Measurements from ENCODE around the gene PROSER2. TPM values are rescaled to one million over a fixed set of nuclear protein-coding genes. Genes with fewer than 3 reads are reported as not detected.

PROSER2 gene
- total and polyA plus RNA-seq, 4 donors, result 6.5 to 24.9 (median 9.9) TPM

- TF ChIP-seq HNF4G (IDR thresholded peaks at IDR 0.05) (no peak), RXRA (IDR thresholded peaks at IDR 0.05) (no peak), RAD21 (IDR thresholded peaks at IDR 0.05) (peak; percentile 63 to 78), CTCF (IDR thresholded peaks at IDR 0.05; ENCODE audit: low read depth, low read length, missing input control) (peak; percentile 30)
- Histone ChIP-seq H3K27ac (ENCODE audit: low read depth in 1 of 2, low read length in 2 of 2) (no peak overlapping the region), H3K9ac (ENCODE audit: low read depth in 1 of 2, low read length in 2 of 2) (no peak overlapping the region), H3K36me3 (ENCODE audit: control insufficient read depth in 4 of 4, insufficient read depth in 3 of 4, low read depth in 1 of 4, low read length in 3 of 4) (no peaks in the 10 kb centered on the region), H3K4me3 (ENCODE audit: low read depth in 1 of 3, low read length in 3 of 3) (no peak overlapping the region), H3K9me3 (ENCODE audit: control insufficient read depth in 4 of 4, low read length in 3 of 4) (no peaks in the 10 kb centered on the region), H3K27me3 (ENCODE audit: control insufficient read depth in 4 of 4, insufficient read depth in 4 of 4, low read length in 3 of 4) (no peaks in the 10 kb centered on the region), H3K4me1 (ENCODE audit: control insufficient read depth in 4 of 4, insufficient read depth in 4 of 4, low read length in 3 of 4) (peaks cover 2 to 10% (median 8%) of the 10 kb centered on the region in 4 donors)
- no peak for DNase-seq (ENCODE audit: low spot score)
- WGBS, result 87% methylated on average over 21 of the region's 21 CpGs
Observed at GRCh38 chr10:11881477-11882417, 58.6 kb downstream of the PROSER2 start.

GRCh38 chr10:11882646-11883375, 59.7 kb downstream of the PROSER2 start:
- Histone ChIP-seq H3K4me1 (ENCODE audit: control insufficient read depth in 4 of 4, insufficient read depth in 4 of 4, low read length in 3 of 4) (no peaks in the 10 kb centered on the region), H3K27me3 (ENCODE audit: control insufficient read depth in 4 of 4, insufficient read depth in 4 of 4, low read length in 3 of 4) (no peaks in the 10 kb centered on the region), H3K4me3 (ENCODE audit: low read depth in 1 of 3, low read length in 3 of 3) (no peak overlapping the region), H3K27ac (ENCODE audit: low read depth in 1 of 2, low read length in 2 of 2) (no peak overlapping the region), H3K36me3 (ENCODE audit: control insufficient read depth in 4 of 4, insufficient read depth in 3 of 4, low read depth in 1 of 4, low read length in 3 of 4) (no peaks in the 10 kb centered on the region), H3K9me3 (ENCODE audit: control insufficient read depth in 4 of 4, low read length in 3 of 4) (no peaks in the 10 kb centered on the region), H3K9ac (ENCODE audit: low read depth in 1 of 2, low read length in 2 of 2) (no peak overlapping the region)
- DNase-seq (ENCODE audit: low spot score), result no peak
- WGBS, result 95% methylated on average over 14 of the region's 14 CpGs
- TF ChIP-seq ATF3 (IDR thresholded peaks at IDR 0.05) (no peak), JUND (IDR thresholded peaks at IDR 0.05) (no peak), SP1 (IDR thresholded peaks at IDR 0.05) (no peak), HNF4G (IDR thresholded peaks at IDR 0.05) (no peak), CTCF (IDR thresholded peaks at IDR 0.05; ENCODE audit: low read depth, low read length, missing input control) (no peak), TAF1 (conservative IDR thresholded peaks at IDR 0.05) (no peak), MAX (IDR thresholded peaks at IDR 0.05) (no peak), FOXA2 (IDR thresholded peaks at IDR 0.05) (no peak), EGR1 (IDR thresholded peaks at IDR 0.05; ENCODE audit: low read depth in 2 of 2) (no peak), RXRA (IDR thresholded peaks at IDR 0.05) (no peak), GABPA (IDR thresholded peaks at IDR 0.05 in 1 of 2, conservative IDR thresholded peaks at IDR 0.05 in 1 of 2) (no peak), FOXA1 (IDR thresholded peaks at IDR 0.05) (no peak)

Data from liver (tissue), 9 donors.